ENCODE data around the gene ARAP3. TPM values are rescaled to one million over a fixed set of nuclear protein-coding genes. Genes with fewer than 3 reads are reported as not detected.

The ARAP3 gene
- total and polyA plus RNA-seq, 8 donors: 1.2 to 11.9 (median 2.3) TPM

DNA sequence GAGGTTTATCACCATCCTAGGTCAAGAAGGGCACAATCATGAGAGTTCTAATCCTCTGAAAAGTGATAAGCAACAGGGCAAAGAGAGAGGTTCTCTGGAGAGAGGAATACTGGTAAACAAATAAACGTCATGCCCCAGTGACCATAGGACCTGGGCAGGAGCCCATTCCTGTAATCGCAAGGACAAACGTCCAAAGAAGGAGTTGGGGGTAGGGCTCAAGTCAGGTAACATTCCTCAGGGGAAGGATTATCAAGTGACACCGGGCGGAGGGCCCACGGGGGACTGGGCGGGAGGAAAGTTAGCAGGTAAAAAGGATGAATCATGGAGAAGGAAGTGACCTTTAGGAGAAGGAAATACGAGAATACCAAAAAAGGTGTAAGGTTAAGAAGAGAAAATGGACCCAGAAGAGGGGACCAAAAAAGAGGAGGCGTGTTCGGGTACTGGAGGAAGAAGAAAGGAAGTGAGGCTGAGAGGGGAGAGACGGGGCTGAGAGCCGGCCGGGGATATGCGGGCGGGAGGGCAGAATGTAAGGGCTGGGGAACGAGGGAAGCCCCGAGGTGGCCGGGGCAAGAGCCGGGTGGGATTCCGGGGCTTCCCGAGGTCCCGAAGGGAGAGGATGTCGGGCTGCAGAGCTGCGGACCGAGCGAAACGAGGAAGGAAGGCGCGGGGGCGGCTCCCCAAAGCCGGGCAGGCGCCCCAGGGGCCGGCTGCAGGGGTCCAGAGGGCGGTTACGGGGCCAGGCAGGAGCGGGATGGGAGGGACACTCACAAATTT, 63.8 kb downstream of the ARAP3 start:
- Histone ChIP-seq H3K36me3 (peaks cover 0 to 20% (median 7%) of the 10 kb centered on the region in 3 donors), H3K9me3 (no peaks in the 10 kb centered on the region), H3K27ac (peak overlapping the region; percentile 93 to 99 (median 98)), H3K27me3 (no peaks in the 10 kb centered on the region), H3K4me1 (peaks cover 13 to 35% (median 14%) of the 10 kb centered on the region in 3 donors), H3K4me3 (peak overlapping the region; percentile 62 to 99 (median 86))
- whole genome bisulfite sequencing, 2 donors: 1% methylated on average over 22 to 36 of the region's 36 CpGs
- intact Hi-C loops (cut with DNase I): no loop called here
- ATAC-seq (peak; percentile 68 to 79 (median 74)), FAIRE-seq (no peak), DNase-seq (peak; percentile 81 to 96 (median 92))
- TF ChIP-seq, protein P1, sequence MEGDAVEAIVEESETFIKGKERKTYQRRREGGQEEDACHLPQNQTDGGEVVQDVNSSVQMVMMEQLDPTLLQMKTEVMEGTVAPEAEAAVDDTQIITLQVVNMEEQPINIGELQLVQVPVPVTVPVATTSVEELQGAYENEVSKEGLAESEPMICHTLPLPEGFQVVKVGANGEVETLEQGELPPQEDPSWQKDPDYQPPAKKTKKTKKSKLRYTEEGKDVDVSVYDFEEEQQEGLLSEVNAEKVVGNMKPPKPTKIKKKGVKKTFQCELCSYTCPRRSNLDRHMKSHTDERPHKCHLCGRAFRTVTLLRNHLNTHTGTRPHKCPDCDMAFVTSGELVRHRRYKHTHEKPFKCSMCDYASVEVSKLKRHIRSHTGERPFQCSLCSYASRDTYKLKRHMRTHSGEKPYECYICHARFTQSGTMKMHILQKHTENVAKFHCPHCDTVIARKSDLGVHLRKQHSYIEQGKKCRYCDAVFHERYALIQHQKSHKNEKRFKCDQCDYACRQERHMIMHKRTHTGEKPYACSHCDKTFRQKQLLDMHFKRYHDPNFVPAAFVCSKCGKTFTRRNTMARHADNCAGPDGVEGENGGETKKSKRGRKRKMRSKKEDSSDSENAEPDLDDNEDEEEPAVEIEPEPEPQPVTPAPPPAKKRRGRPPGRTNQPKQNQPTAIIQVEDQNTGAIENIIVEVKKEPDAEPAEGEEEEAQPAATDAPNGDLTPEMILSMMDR (IDR thresholded peaks at IDR 0.05): no peak

GRCh38 chr5:141617682-141618029, 64.4 kb downstream of the ARAP3 start:
- H3K9me3 ChIP-seq: no peaks in the 10 kb centered on the region
- peak overlapping the region; percentile 62 to 99 (median 86) for H3K4me3 ChIP-seq
- peaks cover 19 to 40% (median 20%) of the 10 kb centered on the region in 3 donors for H3K4me1 ChIP-seq
- ATAC-seq (peak in 2 of 4 donors; percentile 0 to 5), FAIRE-seq (no peak), DNase-seq (no peak)
- peak overlapping the region; percentile 93 to 99 (median 98) for H3K27ac ChIP-seq
- TF ChIP-seq, protein P1 (IDR thresholded peaks at IDR 0.05): no peak
- peaks cover 0 to 15% (median 7%) of the 10 kb centered on the region in 3 donors for H3K36me3 ChIP-seq
- WGBS, 2 donors: 1 to 2% methylated on average over 9 of the region's 9 CpGs
- intact Hi-C loops (cut with DNase I): no loop called here
- H3K27me3 ChIP-seq: no peaks in the 10 kb centered on the region

GRCh38 chr5:141617128-141617527, 64.9 kb downstream of the ARAP3 start:
- TF ChIP-seq, protein P1 (IDR thresholded peaks at IDR 0.05): no peak
- intact Hi-C loops (cut with DNase I): no loop called here
- no peak for FAIRE-seq

GRCh38 chr5:141615991-141616720, 65.9 kb downstream of the ARAP3 start:
- TF ChIP-seq, protein P1 (IDR thresholded peaks at IDR 0.05): no peak
- Histone ChIP-seq H3K27me3 (no peaks in the 10 kb centered on the region), H3K9me3 (no peaks in the 10 kb centered on the region), H3K4me3 (peak overlapping the region in 2 of 4 donors; percentile 98 to 99), H3K36me3 (peaks cover 0 to 4% (median 3%) of the 10 kb centered on the region in 3 donors), H3K4me1 (peaks cover 20 to 46% (median 24%) of the 10 kb centered on the region in 3 donors), H3K27ac (peak overlapping the region in 2 of 4 donors; percentile 96 to 99)
- intact Hi-C loops (cut with DNase I): no loop called here
- WGBS, 2 donors: 69 to 75% methylated on average over 9 of the region's 9 CpGs
- FAIRE-seq (no peak), DNase-seq (no peak), ATAC-seq (no peak)

More at GRCh38 chr5:141617128-141617527, 64.9 kb downstream of the ARAP3 start:
- Histone ChIP-seq H3K9me3 (no peaks in the 10 kb centered on the region), H3K27ac (peak overlapping the region; percentile 93 to 99 (median 98)), H3K36me3 (peaks cover 0 to 11% (median 7%) of the 10 kb centered on the region in 3 donors), H3K27me3 (no peaks in the 10 kb centered on the region), H3K4me1 (peaks cover 20 to 44% (median 24%) of the 10 kb centered on the region in 3 donors), H3K4me3 (peak overlapping the region in 3 of 4 donors; percentile 62 to 99 (median 98))
- 24% methylated on average over 2 of the region's 2 CpGs for WGBS, 2 donors
- no peak for DNase-seq
- ATAC-seq: no peak
